Esophagus muscularis mucosa (tissue), 3 donors: Measurements from ENCODE around the gene RYR1.

ENCODE experiments used
- CTCF ChIP-seq, 3 experiments: fragments of 200-600 bp in 2 of 3; fragments of 450-650 bp in 1 of 3; sonication (generic) in 2 of 3; IDR thresholded peaks; one replicate each; pipeline ENCODE4 v1.5.1; 2017 to 2019; ENCODE audit warnings: antibody characterized with exemption in 3 of 3, mild to moderate bottlenecking in 2 of 3, moderate library complexity in 1 of 3
- POLR2A ChIP-seq: fragments of 450-650 bp; IDR thresholded peaks from one replicate; pipeline ENCODE4 v1.6.1; 2017; ENCODE audit warnings: antibody characterized with exemption, moderate library complexity, mild to moderate bottlenecking, low read depth

- no peak for TF ChIP-seq CTCF (IDR thresholded peaks at IDR 0.05)
- no peak for TF ChIP-seq POLR2A
Observed at GRCh38 chr19:38492181-38492813, 58.8 kb downstream of the RYR1 start.
